PC-9 (cell line): ENCODE data around the gene TMPO. TPM values are rescaled to one million over a fixed set of nuclear protein-coding genes. Genes with fewer than 3 reads are reported as not detected.
"Not testable (repeated sequence)": the region's sequence is repeated elsewhere in the genome, so short reads cannot be mapped to it uniquely, and the experiment has no call there.

Experiments
- BruUV-seq: library from RNA; stranded (reverse); fragments of 400-500 nt; replicated peaks from 2 replicates; lab custom pipeline; 2021; lab: Mats Ljungman, UMichigan
- CTCF ChIA-PET: fragments of 300-600 bp; sonication (Branson Sonifier 250); formaldehyde crosslinking; loops from one replicate; lab custom pipeline; 2022; ENCODE audit warnings: antibody characterized with exemption; lab: Charles Lee
- POLR2A ChIA-PET: fragments of 300-600 bp; sonication (Branson Sonifier 250); formaldehyde crosslinking; loops from one replicate; lab custom pipeline; 2022; ENCODE audit warnings: antibody characterized with exemption; ENCODE audit not compliant: unreplicated experiment; lab: Charles Lee
- DNase-seq, 2 experiments: peaks; one replicate each; pipeline versions ENCODE4 v3.0.0 to v3.0.0-alpha.2; 2015 to 2022; ENCODE audit warnings: mixed read lengths in 1 of 2
- H2AFZ ChIP-seq: fragments of 200-600 bp; sonication (generic); 2 replicates; pipeline ENCODE4 v1.8.1; 2017; ENCODE audit warnings: antibody characterized with exemption
- H3F3A ChIP-seq: fragments of 200-600 bp; sonication (generic); 2 replicates; pipeline ENCODE4 v1.8.1; 2017; ENCODE audit warnings: antibody characterized with exemption, mild to moderate bottlenecking, low read depth; ENCODE audit not compliant: insufficient read depth
- H3K27ac ChIP-seq: fragments of 200-600 bp; sonication (generic); 2 replicates; pipeline ENCODE4 v1.6.1; 2016; ENCODE audit warnings: mixed run types
- H3K27me3 ChIP-seq: fragments of 200-600 bp; sonication (generic); 2 replicates; pipeline ENCODE4 v1.6.1; 2016; ENCODE audit warnings: low read depth, mixed run types; ENCODE audit not compliant: insufficient read depth
- H3K36me3 ChIP-seq: fragments of 200-600 bp; sonication (generic); 2 replicates; pipeline ENCODE4 v1.6.1; 2016; ENCODE audit warnings: low read depth, mixed run types
- H3K4me1 ChIP-seq: fragments of 200-600 bp; sonication (generic); replicated peaks from 2 replicates; pipeline ENCODE4 v1.6.1; 2016; ENCODE audit warnings: mixed run types; ENCODE audit not compliant: insufficient read depth
- H3K4me2 ChIP-seq: fragments of 200-600 bp; sonication (generic); 2 replicates; pipeline ENCODE4 v1.6.1; 2017; ENCODE audit warnings: mixed run types
- H3K4me3 ChIP-seq: fragments of 200-600 bp; sonication (generic); 2 replicates; pipeline ENCODE4 v1.6.1; 2016; ENCODE audit warnings: mixed run types
- H3K79me2 ChIP-seq: fragments of 200-600 bp; sonication (generic); 2 replicates; pipeline ENCODE4 v1.6.1; 2017; ENCODE audit warnings: low read depth, mixed run types
- H3K9me2 ChIP-seq: fragments of 200-600 bp; sonication (generic); 2 replicates; pipeline ENCODE4 v1.8.1; 2017; ENCODE audit warnings: mild to moderate bottlenecking; ENCODE audit not compliant: insufficient read depth
- H3K9me3 ChIP-seq: fragments of 200-600 bp; sonication (generic); 2 replicates; pipeline ENCODE4 v1.8.1; 2016; ENCODE audit warnings: low read depth; ENCODE audit not compliant: insufficient read depth
- H4K20me1 ChIP-seq: fragments of 200-600 bp; sonication (generic); 2 replicates; pipeline ENCODE4 v1.8.1; 2017; ENCODE audit not compliant: insufficient read depth
- CTCF ChIP-seq: fragments of 200-600 bp; sonication (generic); conservative IDR thresholded peaks from 2 replicates; pipeline ENCODE4 v1.6.1; 2017; ENCODE audit warnings: mixed run types, antibody characterized with exemption, mild to moderate bottlenecking, moderate library complexity
- EZH2 ChIP-seq: fragments of 200-600 bp; sonication (generic); IDR thresholded peaks from 2 replicates; pipeline ENCODE4 v1.8.0; 2017; ENCODE audit warnings: antibody characterized with exemption, low read depth
- intact Hi-C: fragments of 100-400 bp; cut with micrococcal nuclease; formaldehyde crosslinking; loops from one replicate; pipeline ENCODE4 v1.10.0; 2022; ENCODE audit not compliant: unreplicated experiment
- total RNA-seq: library from RNA; stranded (reverse); gene quantifications from 2 replicates; pipeline ENCODE4 v1.2.3, GENCODE V29; 2021

Gene TMPO
- total RNA-seq, 1 experiment from 2014 or later, result 171 TPM

- no TSS peak for BruUV-seq
- H3K9me2 ChIP-seq, result no peaks in the 10 kb centered on the region
- no peaks in the 10 kb centered on the region for H3K27me3 ChIP-seq
- CTCF ChIA-PET, result interaction anchor here (0.6 kb wide), 1 partner anchor 37 kb away, joined by 11 read pairs; no protein-coding TSS in a partner anchor
- no peak overlapping the region for H3K4me2 ChIP-seq
- no peak for DNase-seq
- intact Hi-C loops, result no loop called here
- peaks cover 15% of the 10 kb centered on the region; the same call in 1 of the 2 replicates for H3K36me3 ChIP-seq
- peaks cover 16% of the 10 kb centered on the region; the same call in 1 of the 2 replicates for H3F3A ChIP-seq
- H3K9me3 ChIP-seq, result no peaks in the 10 kb centered on the region
- no peaks in the 10 kb centered on the region for H3K4me1 ChIP-seq
- no peaks in the 10 kb centered on the region for H3K79me2 ChIP-seq
- POLR2A ChIA-PET, result no interaction called here
- H2AFZ ChIP-seq, result no peak overlapping the region
- H3K4me3 ChIP-seq, result no peak overlapping the region
- no peaks in the 10 kb centered on the region for H4K20me1 ChIP-seq
- H3K27ac ChIP-seq, result no peak overlapping the region
- TF ChIP-seq CTCF (no peak), EZH2 (no peak)
Measured at GRCh38 chr12:98549371-98550110, 34.2 kb downstream of the TMPO start.

- intact Hi-C loops, result no loop called here
- no TSS peak for BruUV-seq
- Histone ChIP-seq H3K4me2 (no peak overlapping the region), H3K9me2 (no peaks in the 10 kb centered on the region), H4K20me1 (no peaks in the 10 kb centered on the region), H3K36me3 (peaks cover 11% of the 10 kb centered on the region; the same call in 1 of the 2 replicates), H3K27ac (no peak overlapping the region), H3K9me3 (no peaks in the 10 kb centered on the region), H3K4me3 (no peak overlapping the region), H3K27me3 (no peaks in the 10 kb centered on the region), H3K79me2 (no peaks in the 10 kb centered on the region), H3K4me1 (no peaks in the 10 kb centered on the region), H2AFZ (no peak overlapping the region), H3F3A (peaks cover 16% of the 10 kb centered on the region; the same call in 1 of the 2 replicates)
- POLR2A ChIA-PET, result no interaction called here
- no peak for DNase-seq
- CTCF ChIA-PET, result interaction anchor here (0.7 kb wide), 1 partner anchor 134 kb away, joined by 6 read pairs; no protein-coding TSS in a partner anchor
- no peak for TF ChIP-seq EZH2
- no peak for TF ChIP-seq CTCF
Measured at GRCh38 chr12:98551787-98552186, 36.4 kb downstream of the TMPO start.

GRCh38 chr12:98558097-98558496 lies 42.7 kb downstream of the TMPO start:
- H3K27ac ChIP-seq, H3K4me2 ChIP-seq, BruUV-seq, H3K36me3 ChIP-seq, H3K27me3 ChIP-seq, intact Hi-C loops, H3K9me3 ChIP-seq, H3K4me3 ChIP-seq, H3K9me2 ChIP-seq, POLR2A ChIA-PET, H3F3A ChIP-seq, DNase-seq, H2AFZ ChIP-seq, H4K20me1 ChIP-seq, H3K79me2 ChIP-seq, CTCF ChIA-PET, H3K4me1 ChIP-seq: not testable (repeated sequence)
